Heart left ventricle (tissue), 16 donors: ENCODE measurements around the gene BFSP2. TPM values are rescaled to one million over a fixed set of nuclear protein-coding genes. Genes with fewer than 3 reads are reported as not detected.

Experiments used
- ATAC-seq, 4 donors: fragments of 200-7000 bp; cut with Tn5 transposase; one replicate each; pipeline ENCODE4 v1.9.1; 2020 to 2022; ENCODE audit warnings: moderate library complexity in 4 of 4, mild to moderate bottlenecking in 3 of 4, moderate number of reproducible peaks in 1 of 4
- DNase-seq, 5 donors: peaks; one replicate each; pipeline ENCODE4 v3.0.0-alpha.2; 2020
- H3K27ac ChIP-seq, 12 donors: fragments of 200-600 bp; sonication (generic) in 4 of 12; one replicate each; pipeline versions ENCODE4 v1.5.0 to v1.8.0; 2016 to 2022; ENCODE audit warnings: mild to moderate bottlenecking in 2 of 12
- H3K27me3 ChIP-seq, 9 donors: fragments of 200-600 bp; sonication (generic) in 2 of 9; one replicate each; pipeline versions ENCODE4 v1.5.1 to v1.8.0; 2016 to 2022; ENCODE audit warnings: mild to moderate bottlenecking in 3 of 9
- H3K36me3 ChIP-seq, 9 donors: fragments of 200-600 bp; sonication (generic) in 2 of 9; one replicate each; pipeline versions ENCODE4 v1.5.0 to v1.8.0; 2018 to 2022; ENCODE audit warnings: mild to moderate bottlenecking in 2 of 9
- H3K4me1 ChIP-seq, 12 donors: fragments of 200-600 bp; sonication (generic) in 4 of 12; one replicate each; pipeline versions ENCODE4 v1.5.0 to v1.8.0; 2016 to 2022; ENCODE audit warnings: mild to moderate bottlenecking in 3 of 12
- H3K4me3 ChIP-seq, 12 donors: fragments of 200-600 bp; sonication (generic) in 4 of 12; one replicate each; pipeline versions ENCODE4 v1.5.0 to v1.8.0; 2017 to 2022; ENCODE audit warnings: mild to moderate bottlenecking in 9 of 12, moderate library complexity in 4 of 12
- H3K9me3 ChIP-seq, 12 donors: fragments of 200-600 bp; sonication (generic) in 4 of 12; one replicate each; pipeline versions ENCODE4 v1.5.0 to v1.8.0; 2016 to 2022; ENCODE audit warnings: mild to moderate bottlenecking in 1 of 12
- CTCF ChIP-seq, 12 donors: fragments of 200-600 bp; sonication (generic) in 4 of 12; IDR thresholded peaks; one replicate each; pipeline versions ENCODE4 v1.5.0 to v1.8.0; 2018 to 2022; ENCODE audit warnings: antibody characterized with exemption in 12 of 12, mild to moderate bottlenecking in 5 of 12
- POLR2A ChIP-seq, 2 donors: fragments of 450-650 bp; IDR thresholded peaks; one replicate each; pipeline ENCODE4 v1.6.1; 2017; ENCODE audit warnings: antibody characterized with exemption in 2 of 2, mild to moderate bottlenecking in 2 of 2, moderate library complexity in 2 of 2
- WGBS, 4 donors: extraction: QIAGEN DNeasy Blood & Tissue Kit in 2 of 4; methylation state at CpG; one replicate each; pipeline versions ENCODE4 v1.1.5 to v1.1.7; 2013 to 2018; 5-methylcytosine and 5-hydroxymethylcytosine counted together
- intact Hi-C, 10 donors: fragments of 100-400 bp; cut with DNase I; formaldehyde crosslinking; loops; one replicate each; pipeline versions ENCODE4 v1.11.1 to v1.14.2; 2022
- polyA plus RNA-seq, 2 donors: library from polyadenylated mRNA; stranded (reverse); fragments of 200-250 nt; gene quantifications; one replicate each; pipeline ENCODE4 v1.2.3, GENCODE V29; 2013
- total RNA-seq, 9 donors: library from RNA; depleted of rRNA in 2 of 9; stranded (reverse); fragments of >200 nt in 2 of 9; fragmentation: NEBNext Ultra II Directional in 3 of 9; extraction: Animal tissue kit (Norgen Biotek cat#: 25700) in 3 of 9; gene quantifications; one replicate each; pipeline versions ENCODE4 v1.1.0 to v1.2.4, GENCODE V29; 2016 to 2023
- donor health status: ischemic (EF 13 %, LVEDD 7.1; RV severe dilation, severe dysfunction).
- donor health status: healthy with polysubstance abuse.
- donor health status: DM: no; HTN: yes; CAD: no.
- donor health status: DM: no; HTN: no; CAD: no.
- donor health status: ischemic (EF 25% LVEDD 6.9; RV normal size, moderate dysfunction).
- donor health status: ischemic (EF 25% LVEDD 5.7; RV mildly dilated, moderate dysfunction).
- donor health status: healthy.
- donor health status: DM: yes; HTN: yes; CAD: no.
- donor health status: ischemic (EF 35%, LVEDD 5.7; RV mildly dilated, moderate dysfunction).
- donor health status: nonischemic (EF 11% LVEDD 7.7; RV severe dilation, severe dysfunction).
- donor health status: DM: yes; HTN: yes; CAD: no.
- donor health status: PGD.
- donor health status: ischemic (EF 29% LVEDD 5.4; RV normal size, mild dysfunction).
- donor health status: nonischemic (EF 23%, LVEDD 6.1; RV moderate dilation, normal function).

The BFSP2 gene
- total and polyA plus RNA-seq, 11 donors: not detected

- peaks cover 0 to 9% (median 2%) of the 10 kb centered on the region in 12 donors for H3K4me1 ChIP-seq
- 33 to 42% (median 39%) methylated on average over 17 of the region's 17 CpGs for WGBS, 4 donors
- TF ChIP-seq CTCF (IDR thresholded peaks at IDR 0.05): no peak
- no peak for TF ChIP-seq POLR2A (IDR thresholded peaks at IDR 0.05)
- H3K27me3 ChIP-seq: peaks cover 0 to 19% (median 0%) of the 10 kb centered on the region in 9 donors
- H3K4me3 ChIP-seq: peak overlapping the region in 5 of 12 donors; percentile 0 to 37 (median 26)
- intact Hi-C loops: no loop called here
- H3K27ac ChIP-seq: peak overlapping the region in 2 of 12 donors; percentile 25 to 58
- H3K9me3 ChIP-seq: no peaks in the 10 kb centered on the region
- no peaks in the 10 kb centered on the region for H3K36me3 ChIP-seq
- peak in 2 of 4 donors; percentile 51 to 64 for ATAC-seq
- no peak for DNase-seq
These were observed 13.5 kb downstream of the BFSP2 start for GRCh38 chr3:133413161-133414020.

DNA sequence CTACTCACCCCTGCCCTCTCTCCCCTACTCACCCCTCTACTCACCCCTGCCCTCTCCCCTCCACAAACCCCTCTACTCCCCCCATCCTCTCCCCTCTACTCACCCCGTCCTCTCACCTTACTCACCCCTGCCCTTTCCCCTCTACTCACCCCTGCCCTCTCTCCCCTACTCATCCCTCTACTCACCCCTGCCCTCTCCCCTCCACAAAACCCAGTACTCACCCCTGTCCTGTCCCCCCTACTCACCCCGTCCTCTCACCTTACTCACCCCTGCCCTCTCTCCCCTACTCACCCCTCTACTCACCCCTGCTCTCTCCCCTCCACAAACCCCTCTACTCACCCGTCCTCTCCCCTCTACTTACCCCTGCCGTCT lies 14.2 kb downstream of the BFSP2 start:
- intact Hi-C loops: no loop called here
- peaks cover 0 to 24% (median 3%) of the 10 kb centered on the region in 9 donors for H3K27me3 ChIP-seq
- peaks cover 0 to 9% (median 2%) of the 10 kb centered on the region in 12 donors for H3K4me1 ChIP-seq
- H3K27ac ChIP-seq: no peak overlapping the region
- no peak overlapping the region for H3K4me3 ChIP-seq
- no peaks in the 10 kb centered on the region for H3K9me3 ChIP-seq
- ATAC-seq (no peak), DNase-seq (no peak)
- H3K36me3 ChIP-seq: no peaks in the 10 kb centered on the region
- no peak for TF ChIP-seq POLR2A (IDR thresholded peaks at IDR 0.05)
- TF ChIP-seq CTCF (IDR thresholded peaks at IDR 0.05): no peak
- WGBS, 4 donors: 85 to 88% (median 86%) methylated on average over 4 of the region's 4 CpGs

DNA sequence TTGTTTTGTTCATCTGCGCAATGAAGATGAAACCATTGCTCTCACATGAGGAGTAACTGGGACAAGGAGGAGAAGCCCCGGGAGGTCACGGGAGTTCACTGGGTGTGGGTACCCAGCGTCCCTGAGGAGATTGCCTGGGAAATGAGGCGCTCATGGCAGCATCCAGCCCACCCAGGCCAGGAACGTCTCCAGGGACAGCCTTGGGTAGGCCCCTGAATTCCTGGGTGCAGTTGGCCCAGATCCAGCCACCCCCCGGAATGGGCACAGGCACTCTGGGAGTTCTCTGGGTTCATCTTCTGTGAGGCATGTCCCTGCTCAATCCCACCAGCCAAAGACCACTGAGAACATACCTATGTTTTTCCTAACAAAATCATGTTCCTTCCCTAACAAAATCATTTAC lies 18.5 kb downstream of the BFSP2 start:
- intact Hi-C loops: no loop called here
- no peak for ATAC-seq
- Histone ChIP-seq H3K27ac (no peak overlapping the region), H3K4me1 (peaks cover 0 to 4% (median 0%) of the 10 kb centered on the region in 12 donors), H3K4me3 (no peak overlapping the region), H3K9me3 (no peaks in the 10 kb centered on the region), H3K36me3 (no peaks in the 10 kb centered on the region), H3K27me3 (peaks cover 0 to 18% (median 0%) of the 10 kb centered on the region in 9 donors)
- TF ChIP-seq CTCF (IDR thresholded peaks at IDR 0.05) (no peak), POLR2A (IDR thresholded peaks at IDR 0.05) (no peak)
- DNase-seq: no peak
- WGBS, 4 donors: 67 to 89% (median 83%) methylated on average over 5 to 7 of the region's 7 CpGs

DNA sequence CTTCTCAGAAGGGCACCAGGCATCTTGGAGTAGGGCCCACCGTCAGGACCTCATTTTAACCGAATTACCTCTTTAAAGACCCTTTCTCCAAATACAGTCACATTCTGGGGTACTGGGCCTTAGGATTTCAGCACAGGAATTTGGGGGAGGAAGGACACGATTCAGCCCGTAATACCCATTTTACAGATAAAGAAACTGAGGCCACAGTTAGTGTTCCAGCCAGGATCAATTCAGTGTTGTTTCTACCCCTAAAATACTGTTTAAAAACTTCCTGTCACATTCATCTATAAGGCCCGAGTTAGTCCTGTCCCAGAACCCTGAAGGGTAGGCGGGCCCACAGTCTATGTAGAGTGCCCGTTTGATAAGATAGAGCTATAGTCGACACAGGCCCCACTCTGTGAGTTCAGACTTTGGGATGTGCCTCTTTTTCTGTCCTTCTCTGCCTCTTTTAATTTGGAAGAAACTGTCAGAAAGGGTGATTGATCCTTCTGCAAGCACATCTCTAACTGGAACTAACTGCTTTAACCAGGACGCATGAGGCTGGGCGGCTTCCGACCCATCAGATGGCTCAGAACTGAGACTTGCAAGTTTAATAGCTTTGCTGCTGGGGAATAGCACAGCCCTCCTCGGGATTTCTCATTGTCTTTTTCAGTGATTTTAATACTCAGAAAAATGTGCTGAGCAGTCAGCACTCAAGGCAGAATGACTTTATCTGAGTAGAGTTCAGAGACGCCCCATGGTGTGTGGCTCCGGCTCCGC lies 19.5 kb downstream of the BFSP2 start:
- Histone ChIP-seq H3K4me3 (no peak overlapping the region), H3K4me1 (peaks cover 0 to 5% (median 0%) of the 10 kb centered on the region in 12 donors), H3K36me3 (no peaks in the 10 kb centered on the region), H3K9me3 (no peaks in the 10 kb centered on the region), H3K27me3 (peaks cover 0 to 17% (median 0%) of the 10 kb centered on the region in 9 donors), H3K27ac (no peak overlapping the region)
- no peak for DNase-seq
- ATAC-seq: no peak
- TF ChIP-seq POLR2A (IDR thresholded peaks at IDR 0.05) (no peak), CTCF (IDR thresholded peaks at IDR 0.05) (no peak)
- intact Hi-C loops: no loop called here
- WGBS, 4 donors: 82 to 91% (median 89%) methylated on average over 15 of the region's 15 CpGs
